ENCODE measurements around the gene LPCAT1. TPM values are rescaled to one million over a fixed set of nuclear protein-coding genes. Genes with fewer than 3 reads are reported as not detected.
"Not testable (repeated sequence)": the region's sequence is repeated elsewhere in the genome, so short reads cannot be mapped to it uniquely, and the experiment has no call there.

The LPCAT1 gene
- total and polyA plus RNA-seq, 2 donors (not counting 3 experiments of a cell fraction or from before 2014, with no cell fraction given): 28.9 to 57.2 TPM

DNA sequence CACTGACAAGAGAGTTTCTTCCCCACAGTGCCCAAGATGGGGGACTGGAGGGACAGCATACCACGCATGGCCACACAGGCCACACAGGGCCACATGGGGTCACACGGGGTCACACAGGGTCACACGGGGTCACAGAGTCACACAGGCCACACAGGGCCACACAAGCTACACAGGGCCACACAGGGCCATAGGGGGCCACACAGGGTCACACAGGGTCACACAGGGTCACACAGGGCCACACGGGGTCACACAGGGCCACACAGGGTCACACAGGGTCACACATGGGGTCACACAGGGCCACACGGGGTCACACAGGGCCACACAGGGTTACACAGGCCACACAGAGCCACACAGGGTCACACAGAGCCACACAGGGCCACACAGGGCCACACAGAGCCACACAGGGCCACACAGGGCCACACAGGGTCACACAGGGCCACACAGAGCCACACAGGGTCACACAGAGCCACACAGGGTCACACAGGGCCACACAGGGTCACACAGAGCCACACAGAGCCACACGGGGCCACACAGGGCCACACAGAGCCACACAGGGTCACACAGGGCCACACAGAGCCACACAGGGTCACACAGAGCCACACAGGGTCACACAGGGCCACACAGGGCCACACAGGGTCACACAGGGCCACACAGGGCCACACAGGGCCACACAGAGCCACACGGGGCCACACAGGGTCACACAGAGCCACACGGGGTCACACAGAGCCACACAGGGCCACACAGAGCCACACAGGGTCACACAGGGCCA is 15.8 kb upstream of the LPCAT1 start:
- H2AFZ ChIP-seq (ENCODE audit: low read depth, low read length); H3K9me1 ChIP-seq (replicated peaks; ENCODE audit: control insufficient read depth, extremely low read depth, insufficient read depth, low read length); BruUV-seq (replicated peaks); H3K79me2 ChIP-seq (ENCODE audit: control insufficient read depth, insufficient read depth, low read length); dilution Hi-C loops (cut with MboI; ENCODE audit: extremely low pct_ligation_motif_present, low sequenced_read_pairs); H3K4me3 ChIP-seq (replicated peaks in 1 of 3; ENCODE audit: insufficient read depth in 1 of 3, low read depth in 1 of 3, low read length in 3 of 3); POLR2A ChIA-PET; intact Hi-C loops (cut with micrococcal nuclease); H3K36me3 ChIP-seq (ENCODE audit: control insufficient read depth in 2 of 2, extremely low read depth in 1 of 2, insufficient read depth in 2 of 2, low read length in 2 of 2); CTCF ChIA-PET; H3K4me2 ChIP-seq (ENCODE audit: insufficient read depth, low read length); H3K27ac ChIP-seq (ENCODE audit: insufficient read depth, low read depth, low read length); H4K20me1 ChIP-seq (replicated peaks; ENCODE audit: control insufficient read depth, extremely low read depth, insufficient read depth, low read length); H3K9ac ChIP-seq (replicated peaks; ENCODE audit: extremely low read depth, insufficient read depth, low read length); H3K4me1 ChIP-seq (ENCODE audit: control insufficient read depth, extremely low read depth, insufficient read depth, low read length); DNase-seq (ENCODE audit: low read depth, low spot score); H3K9me3 ChIP-seq (replicated peaks; ENCODE audit: control insufficient read depth, insufficient read depth, low read length): not testable (repeated sequence)
- H3K27me3 ChIP-seq (ENCODE audit: control insufficient read depth in 2 of 2, insufficient read depth in 2 of 2, low read length in 2 of 2): peaks cover 4 to 11% of the 10 kb centered on the region in 2 experiments
- FAIRE-seq: peak; percentile 42

DNA sequence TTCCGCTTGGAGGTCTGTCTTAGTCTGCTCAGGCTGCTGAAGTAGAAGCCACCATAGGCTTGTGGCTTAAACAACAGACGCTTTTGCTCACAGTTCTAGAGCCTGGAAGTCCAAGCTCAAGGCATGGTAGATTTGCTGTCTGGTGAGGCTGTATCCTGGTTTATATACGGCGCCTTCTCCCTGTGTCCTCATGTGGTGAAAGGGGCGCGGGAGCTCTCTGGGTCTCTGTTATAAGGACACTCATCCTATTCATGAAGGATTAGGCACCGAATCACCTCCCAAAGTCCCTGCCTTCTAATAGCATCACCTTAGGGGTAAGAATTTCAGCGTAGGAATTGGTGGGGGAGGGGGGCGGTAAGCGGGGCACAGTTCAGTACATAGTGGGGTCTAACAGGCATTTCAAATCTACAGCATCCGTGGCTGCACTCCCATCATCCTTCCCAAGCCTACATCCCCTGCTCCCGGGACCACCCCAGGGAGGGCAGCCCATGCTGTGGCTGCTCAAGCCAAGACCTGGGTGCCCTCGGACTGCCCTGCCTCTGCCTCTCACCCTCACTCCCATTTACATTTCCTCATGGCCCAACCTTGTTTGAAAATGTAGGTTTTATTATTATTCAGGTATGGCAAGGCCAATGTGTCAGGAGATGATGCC is 15.1 kb upstream of the LPCAT1 start:
- POLR2A ChIA-PET: no interaction called here
- CTCF ChIA-PET: no interaction called here
- Histone ChIP-seq H3K36me3 (ENCODE audit: control insufficient read depth in 2 of 2, extremely low read depth in 1 of 2, insufficient read depth in 2 of 2, low read length in 2 of 2) (no peaks in the 10 kb centered on the region), H3K79me2 (ENCODE audit: control insufficient read depth, insufficient read depth, low read length) (no peaks in the 10 kb centered on the region), H3K4me1 (ENCODE audit: control insufficient read depth, extremely low read depth, insufficient read depth, low read length) (peaks cover 3% of the 10 kb centered on the region), H3K9me3 (replicated peaks; ENCODE audit: control insufficient read depth, insufficient read depth, low read length) (no peaks in the 10 kb centered on the region), H3K9me1 (replicated peaks; ENCODE audit: control insufficient read depth, extremely low read depth, insufficient read depth, low read length) (no peaks in the 10 kb centered on the region), H2AFZ (ENCODE audit: low read depth, low read length) (no peak overlapping the region), H4K20me1 (replicated peaks; ENCODE audit: control insufficient read depth, extremely low read depth, insufficient read depth, low read length) (no peaks in the 10 kb centered on the region), H3K4me3 (replicated peaks in 1 of 3; ENCODE audit: insufficient read depth in 1 of 3, low read depth in 1 of 3, low read length in 3 of 3) (no peak overlapping the region), H3K4me2 (ENCODE audit: insufficient read depth, low read length) (no peak overlapping the region), H3K27ac (ENCODE audit: insufficient read depth, low read depth, low read length) (no peak overlapping the region), H3K27me3 (ENCODE audit: control insufficient read depth in 2 of 2, insufficient read depth in 2 of 2, low read length in 2 of 2) (peaks cover 4 to 18% of the 10 kb centered on the region in 2 experiments), H3K9ac (replicated peaks; ENCODE audit: extremely low read depth, insufficient read depth, low read length) (no peak overlapping the region)
- dilution Hi-C loops (cut with MboI; ENCODE audit: extremely low pct_ligation_motif_present, low sequenced_read_pairs) (no loop called here), intact Hi-C loops (cut with micrococcal nuclease) (no loop called here)
- TF ChIP-seq, protein P1, sequence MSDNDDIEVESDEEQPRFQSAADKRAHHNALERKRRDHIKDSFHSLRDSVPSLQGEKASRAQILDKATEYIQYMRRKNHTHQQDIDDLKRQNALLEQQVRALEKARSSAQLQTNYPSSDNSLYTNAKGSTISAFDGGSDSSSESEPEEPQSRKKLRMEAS (IDR thresholded peaks at IDR 0.05; ENCODE audit: insufficient read depth, insufficient read length): no peak
- TF ChIP-seq, protein P2, sequence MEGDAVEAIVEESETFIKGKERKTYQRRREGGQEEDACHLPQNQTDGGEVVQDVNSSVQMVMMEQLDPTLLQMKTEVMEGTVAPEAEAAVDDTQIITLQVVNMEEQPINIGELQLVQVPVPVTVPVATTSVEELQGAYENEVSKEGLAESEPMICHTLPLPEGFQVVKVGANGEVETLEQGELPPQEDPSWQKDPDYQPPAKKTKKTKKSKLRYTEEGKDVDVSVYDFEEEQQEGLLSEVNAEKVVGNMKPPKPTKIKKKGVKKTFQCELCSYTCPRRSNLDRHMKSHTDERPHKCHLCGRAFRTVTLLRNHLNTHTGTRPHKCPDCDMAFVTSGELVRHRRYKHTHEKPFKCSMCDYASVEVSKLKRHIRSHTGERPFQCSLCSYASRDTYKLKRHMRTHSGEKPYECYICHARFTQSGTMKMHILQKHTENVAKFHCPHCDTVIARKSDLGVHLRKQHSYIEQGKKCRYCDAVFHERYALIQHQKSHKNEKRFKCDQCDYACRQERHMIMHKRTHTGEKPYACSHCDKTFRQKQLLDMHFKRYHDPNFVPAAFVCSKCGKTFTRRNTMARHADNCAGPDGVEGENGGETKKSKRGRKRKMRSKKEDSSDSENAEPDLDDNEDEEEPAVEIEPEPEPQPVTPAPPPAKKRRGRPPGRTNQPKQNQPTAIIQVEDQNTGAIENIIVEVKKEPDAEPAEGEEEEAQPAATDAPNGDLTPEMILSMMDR (IDR thresholded peaks at IDR 0.05; ENCODE audit: extremely low read depth in 1 of 2, insufficient read depth in 1 of 2, low read depth in 1 of 2, low read length in 2 of 2): no peak
- TF ChIP-seq POLR2A (IDR thresholded peaks at IDR 0.05; ENCODE audit: low read depth, low read length): no peak
- no peak for TF ChIP-seq GATA2 (IDR thresholded peaks at IDR 0.05; ENCODE audit: insufficient read depth, insufficient read length, low read depth, low read length)
- no peak for TF ChIP-seq JUN (IDR thresholded peaks at IDR 0.05; ENCODE audit: borderline replicate concordance, insufficient read depth, insufficient read length, low read depth)
- no peak for TF ChIP-seq EZH2 (IDR thresholded peaks at IDR 0.05; ENCODE audit: borderline replicate concordance, low read depth, low read length, severe bottlenecking)
- TF ChIP-seq FOS (IDR thresholded peaks at IDR 0.05; ENCODE audit: borderline replicate concordance, insufficient read depth, low read length): no peak
- no peak for TF ChIP-seq POLR2AphosphoS5 (IDR thresholded peaks at IDR 0.05; ENCODE audit: insufficient read depth, low read depth, low read length)
- no peak for TF ChIP-seq MYC (IDR thresholded peaks at IDR 0.05; ENCODE audit: low read depth, low read length)
- BruUV-seq (replicated peaks): no TSS peak
- FAIRE-seq: no peak
- no peak for DNase-seq (ENCODE audit: low read depth, low spot score)
